Activated T-cell treated with anti-CD3 and anti-CD28 coated beads, Interleukin-2, amount 50 U/mL, for 72 hours (primary cell): Measurements from ENCODE around the gene BBLN. TPM values are rescaled to one million over a fixed set of nuclear protein-coding genes. Genes with fewer than 3 reads are reported as not detected.

Experiments used
- ATAC-seq, 2 donors: fragments of 150-1000 bp; cut with Tn5 transposase; replicated peaks in 1 of 2; 2 replicates each; pipeline ENCODE4 v1.10.0; 2021; ENCODE audit warnings: moderate library complexity in 2 of 2, mild to moderate bottlenecking in 1 of 2
- DNase-seq, 2 donors: peaks; one replicate each; pipeline ENCODE4 v3.0.0; 2021 to 2022; ENCODE audit warnings: mixed read lengths in 1 of 2
- H3K27ac Mint-ChIP-seq: one replicate; pipeline ENCODE4 v1.8.0; 2022; ENCODE audit warnings: mild to moderate bottlenecking, moderate library complexity, mixed read lengths
- H3K27me3 Mint-ChIP-seq: one replicate; pipeline ENCODE4 v1.8.0; 2022; ENCODE audit warnings: low read depth, mixed read lengths
- H3K36me3 Mint-ChIP-seq, 2 donors: one replicate each; pipeline ENCODE4 v1.8.0; 2022; ENCODE audit warnings: mixed read lengths in 2 of 2, mild to moderate bottlenecking in 1 of 2; ENCODE audit not compliant: insufficient read depth in 2 of 2
- H3K4me1 Mint-ChIP-seq: one replicate; pipeline ENCODE4 v1.8.0; 2022; ENCODE audit warnings: low read depth, mixed read lengths
- H3K4me3 Mint-ChIP-seq, 2 donors: one replicate each; pipeline ENCODE4 v1.8.0; 2022; ENCODE audit warnings: mild to moderate bottlenecking in 2 of 2, mixed read lengths in 2 of 2, moderate library complexity in 2 of 2
- H3K9me3 Mint-ChIP-seq, 2 donors: one replicate each; pipeline ENCODE4 v1.8.0; 2022; ENCODE audit warnings: mixed read lengths in 2 of 2
- total RNA-seq, 2 donors: library from RNA; stranded (reverse); gene quantifications; one replicate each; pipeline ENCODE4 v1.2.3, GENCODE V29; 2022

Gene BBLN
- total RNA-seq, 2 donors from 2014 or later: 72.9 to 81.4 TPM

DNA sequence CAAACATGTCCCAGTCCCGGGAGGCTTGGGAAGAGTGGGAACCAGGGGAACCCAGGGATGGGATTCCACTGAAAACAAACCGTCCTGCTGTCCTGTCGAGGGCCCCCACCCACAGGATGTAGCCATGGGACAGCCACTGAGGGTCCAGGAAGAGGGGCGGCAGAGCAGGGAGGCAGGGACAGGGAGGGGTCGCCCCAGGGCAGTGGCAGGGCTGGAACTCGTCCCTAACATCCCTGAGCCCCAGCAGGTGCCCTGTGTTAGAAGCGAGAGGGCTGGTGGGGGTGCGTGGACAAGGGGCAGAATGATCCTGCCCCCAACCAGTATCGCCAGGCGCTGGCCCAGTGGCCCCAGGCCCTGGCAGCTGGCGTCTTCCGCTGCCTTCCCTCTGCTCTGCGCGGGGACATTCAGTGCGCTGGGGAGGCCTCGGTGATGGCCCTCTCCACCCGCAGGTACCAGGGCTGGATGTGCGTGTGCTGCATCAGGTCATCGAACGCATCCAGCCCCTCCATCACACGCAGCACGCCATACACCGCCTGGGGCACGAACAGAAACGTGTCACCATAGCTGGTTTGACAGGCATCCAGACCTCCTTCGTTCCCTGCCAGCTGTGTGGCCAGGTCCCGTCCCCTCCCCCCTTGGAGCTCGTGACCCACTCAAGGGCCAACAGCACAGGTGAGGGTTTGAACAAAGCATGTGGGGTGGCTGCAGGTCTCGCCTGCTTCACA lies 39.2 kb upstream of the BBLN start:
- H3K27me3 Mint-ChIP-seq: no peaks in the 10 kb centered on the region
- no peaks in the 10 kb centered on the region for H3K36me3 Mint-ChIP-seq
- ATAC-seq (no peak), DNase-seq (no peak)
- H3K4me1 Mint-ChIP-seq: peaks cover 14% of the 10 kb centered on the region
- H3K27ac Mint-ChIP-seq: no peak overlapping the region
- no peak overlapping the region for H3K4me3 Mint-ChIP-seq
- no peaks in the 10 kb centered on the region for H3K9me3 Mint-ChIP-seq

DNA sequence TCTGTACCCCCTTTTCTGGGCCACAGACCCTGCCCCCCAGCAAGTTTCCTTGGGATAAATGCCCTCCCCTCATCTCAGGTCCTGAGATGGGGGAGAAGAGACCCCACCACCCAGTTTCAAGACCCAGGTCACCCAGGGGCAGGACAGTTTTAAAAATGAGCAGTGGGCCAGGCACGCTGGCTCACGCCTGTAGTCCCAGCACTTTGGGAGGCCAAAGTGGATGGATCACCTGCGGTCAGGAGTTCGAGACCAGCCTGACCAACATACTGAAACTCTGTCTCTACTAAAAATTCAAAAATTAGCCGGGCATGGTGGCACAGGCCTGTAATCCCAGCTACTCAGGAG lies 38.6 kb upstream of the BBLN start:
- Mint-ChIP-seq H3K27me3 (no peaks in the 10 kb centered on the region), H3K4me3 (no peak overlapping the region)

DNA sequence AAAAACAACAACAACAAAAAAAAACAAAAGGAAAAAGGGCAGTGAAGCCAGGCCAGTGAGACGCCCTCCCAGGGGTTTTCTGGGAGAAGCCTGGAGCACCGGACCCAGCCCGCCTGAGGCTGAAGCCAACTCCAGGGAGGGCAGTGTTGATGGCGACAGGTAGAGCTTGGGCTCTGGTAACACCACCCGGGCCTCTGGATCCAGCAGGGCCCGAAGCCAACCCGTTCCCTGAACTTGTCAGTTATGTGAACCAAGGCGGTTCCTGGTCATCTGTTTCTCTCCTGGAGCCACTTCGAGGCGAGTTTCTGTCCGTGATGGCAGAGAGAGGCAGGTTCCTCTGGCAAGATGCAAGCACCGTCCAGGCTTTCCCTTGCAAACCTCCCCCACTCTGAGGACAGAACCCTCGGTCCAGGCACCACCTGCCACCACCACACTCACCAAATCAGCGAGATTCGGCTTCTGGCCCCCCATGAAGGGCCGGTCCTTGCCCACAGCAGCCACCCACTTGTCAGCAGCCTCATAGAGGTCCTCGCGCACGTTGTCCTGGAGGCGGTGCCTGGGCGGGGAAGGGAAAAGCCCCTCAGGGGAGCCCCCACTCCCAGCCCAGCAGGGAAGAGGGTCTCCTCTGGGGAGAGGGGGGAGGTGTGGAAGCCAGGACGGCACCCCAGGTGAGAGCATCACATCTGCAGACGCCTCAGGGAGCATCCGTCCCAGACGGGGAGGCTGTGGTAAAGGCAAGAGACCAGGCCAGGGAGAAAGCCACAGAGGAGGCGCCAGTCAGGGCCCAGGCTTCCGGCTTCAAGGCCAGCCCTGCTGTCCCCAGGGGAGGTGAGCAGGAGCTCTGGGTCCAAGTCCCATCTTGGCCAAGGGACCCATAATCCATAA lies 37.9 kb upstream of the BBLN start:
- ATAC-seq (no peak), DNase-seq (no peak)
- no peaks in the 10 kb centered on the region for H3K27me3 Mint-ChIP-seq
- peaks cover 24% of the 10 kb centered on the region for H3K4me1 Mint-ChIP-seq
- no peaks in the 10 kb centered on the region for H3K9me3 Mint-ChIP-seq
- H3K36me3 Mint-ChIP-seq: no peaks in the 10 kb centered on the region
- no peak overlapping the region for H3K27ac Mint-ChIP-seq
- H3K4me3 Mint-ChIP-seq: no peak overlapping the region

More for the DNA sequence above, 38.6 kb upstream of the BBLN start:
- DNase-seq (no peak), ATAC-seq (no peak)
- Mint-ChIP-seq H3K9me3 (no peaks in the 10 kb centered on the region), H3K4me1 (peaks cover 18% of the 10 kb centered on the region), H3K27ac (no peak overlapping the region), H3K36me3 (no peaks in the 10 kb centered on the region)

DNA sequence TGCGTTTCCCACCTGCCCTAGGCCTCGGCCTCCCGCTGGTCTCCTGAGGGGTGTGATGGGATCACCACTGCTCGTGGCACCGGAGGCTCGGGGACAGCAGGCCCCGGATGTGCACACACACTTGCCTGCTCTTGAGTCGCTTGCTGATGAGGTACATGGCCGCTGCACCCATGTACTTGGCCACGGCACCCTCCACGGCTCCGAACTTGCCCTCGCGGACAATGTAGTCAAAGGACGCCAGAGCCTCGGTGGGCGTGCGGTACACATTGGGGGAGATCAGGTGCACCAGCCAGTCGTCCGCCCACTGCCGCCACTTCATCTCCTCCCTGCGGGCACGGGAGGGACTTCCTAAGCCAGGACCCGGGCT lies 37.3 kb upstream of the BBLN start:
- ATAC-seq (no peak), DNase-seq (no peak)
- no peaks in the 10 kb centered on the region for H3K36me3 Mint-ChIP-seq
- H3K27ac Mint-ChIP-seq: no peak overlapping the region
- H3K4me1 Mint-ChIP-seq: peaks cover 24% of the 10 kb centered on the region
- no peaks in the 10 kb centered on the region for H3K9me3 Mint-ChIP-seq
- H3K4me3 Mint-ChIP-seq: no peak overlapping the region
- no peaks in the 10 kb centered on the region for H3K27me3 Mint-ChIP-seq

DNA sequence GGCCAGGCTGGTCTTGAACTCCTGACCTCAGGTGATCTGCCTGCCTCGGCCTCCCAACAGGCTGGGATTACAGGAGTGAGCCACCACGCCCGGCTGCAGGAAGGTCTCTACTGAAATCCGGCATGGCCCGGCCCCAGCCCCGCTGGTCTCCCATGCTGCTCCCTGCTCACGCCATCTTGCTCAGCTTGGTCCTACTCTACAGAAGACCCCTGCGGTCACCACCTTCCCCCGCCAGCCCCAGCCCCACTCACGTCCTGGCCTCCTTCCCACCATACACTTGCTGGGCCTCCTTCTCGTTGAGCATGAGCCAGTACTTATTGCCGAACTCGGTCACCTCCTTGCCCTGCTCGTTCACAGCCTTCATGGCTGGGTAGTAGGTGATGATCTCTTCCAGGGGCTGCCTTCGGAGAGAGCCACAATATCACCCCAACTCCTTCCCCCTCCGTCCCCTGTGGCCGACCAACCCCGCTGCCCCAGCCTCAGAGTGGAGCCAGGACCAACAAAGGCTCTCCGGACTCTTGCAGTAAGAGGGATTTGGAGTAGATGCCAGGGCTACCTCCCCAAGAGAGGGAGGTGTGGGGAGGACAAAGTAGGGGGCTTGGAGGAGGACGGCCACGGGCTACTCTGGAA lies 36.5 kb upstream of the BBLN start:
- Mint-ChIP-seq H3K36me3 (no peaks in the 10 kb centered on the region), H3K4me3 (no peak overlapping the region), H3K9me3 (no peaks in the 10 kb centered on the region), H3K4me1 (peaks cover 24% of the 10 kb centered on the region), H3K27me3 (no peaks in the 10 kb centered on the region), H3K27ac (no peak overlapping the region)
- ATAC-seq (no peak), DNase-seq (no peak)

DNA sequence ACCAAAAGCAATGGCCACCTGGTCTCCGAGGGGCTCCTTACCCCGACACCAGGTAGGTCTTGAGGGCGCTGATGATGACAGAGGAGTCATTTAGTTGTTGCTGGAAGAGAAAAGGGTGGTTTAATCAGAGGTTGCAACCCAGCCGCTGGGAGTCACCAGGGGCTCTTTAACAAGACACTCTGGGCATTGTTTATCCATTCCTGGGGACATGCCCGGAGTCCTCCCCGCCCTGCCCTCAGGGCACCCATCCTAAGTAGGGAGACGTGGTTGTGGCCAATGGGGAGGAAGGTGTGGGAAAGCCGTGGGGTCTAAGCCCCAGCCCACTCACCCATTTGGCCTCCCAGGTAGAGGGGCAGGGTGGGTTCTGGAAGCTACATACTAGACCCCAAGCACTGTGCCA lies 35.6 kb upstream of the BBLN start:
- no peak overlapping the region for H3K27ac Mint-ChIP-seq
- H3K36me3 Mint-ChIP-seq: no peaks in the 10 kb centered on the region
- H3K4me1 Mint-ChIP-seq: peaks cover 31% of the 10 kb centered on the region
- DNase-seq (no peak), ATAC-seq (no peak)
- H3K9me3 Mint-ChIP-seq: no peaks in the 10 kb centered on the region
- H3K27me3 Mint-ChIP-seq: no peaks in the 10 kb centered on the region
- H3K4me3 Mint-ChIP-seq: no peak overlapping the region

DNA sequence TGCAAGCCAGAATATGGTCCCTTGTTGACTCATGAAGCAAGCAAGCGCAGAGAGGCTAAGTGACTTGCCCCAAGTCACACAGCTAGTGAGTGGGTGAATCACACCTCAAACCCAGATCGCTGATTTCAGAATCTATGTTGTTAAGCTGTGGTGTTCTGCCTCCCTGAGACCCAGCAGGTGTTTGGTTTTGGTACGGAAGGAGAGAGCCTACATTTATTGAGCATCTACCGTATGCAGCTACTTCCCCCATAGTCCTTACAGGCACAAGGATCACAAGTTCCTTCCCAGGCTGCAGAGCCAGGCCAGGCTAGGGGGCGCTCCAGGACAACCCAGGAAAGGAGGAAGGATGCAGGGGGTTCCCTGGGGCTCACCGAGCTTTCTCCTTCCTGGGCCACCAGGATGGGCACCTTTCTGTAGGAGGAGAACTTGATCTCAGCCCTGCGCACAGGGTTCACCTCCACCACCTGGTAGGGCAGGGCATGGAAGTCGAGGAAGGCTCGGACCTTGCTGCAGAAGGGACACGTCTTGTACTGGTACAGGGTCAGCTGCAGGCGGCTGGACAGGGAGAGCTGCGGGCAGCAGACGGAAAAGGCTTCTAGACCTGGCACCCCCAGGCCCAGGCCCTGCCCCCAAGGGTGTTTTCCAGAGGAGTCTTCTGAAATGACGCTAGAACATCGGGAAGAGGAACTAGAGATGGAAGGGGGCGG lies 35.0 kb upstream of the BBLN start:
- Mint-ChIP-seq H3K36me3 (no peaks in the 10 kb centered on the region), H3K27me3 (no peaks in the 10 kb centered on the region), H3K9me3 (no peaks in the 10 kb centered on the region), H3K4me1 (peaks cover 32% of the 10 kb centered on the region), H3K27ac (peak overlapping the region; percentile 43), H3K4me3 (peak overlapping the region; percentile 28 to 55)
- ATAC-seq (no peak), DNase-seq (peak; percentile 52 to 55)

DNA sequence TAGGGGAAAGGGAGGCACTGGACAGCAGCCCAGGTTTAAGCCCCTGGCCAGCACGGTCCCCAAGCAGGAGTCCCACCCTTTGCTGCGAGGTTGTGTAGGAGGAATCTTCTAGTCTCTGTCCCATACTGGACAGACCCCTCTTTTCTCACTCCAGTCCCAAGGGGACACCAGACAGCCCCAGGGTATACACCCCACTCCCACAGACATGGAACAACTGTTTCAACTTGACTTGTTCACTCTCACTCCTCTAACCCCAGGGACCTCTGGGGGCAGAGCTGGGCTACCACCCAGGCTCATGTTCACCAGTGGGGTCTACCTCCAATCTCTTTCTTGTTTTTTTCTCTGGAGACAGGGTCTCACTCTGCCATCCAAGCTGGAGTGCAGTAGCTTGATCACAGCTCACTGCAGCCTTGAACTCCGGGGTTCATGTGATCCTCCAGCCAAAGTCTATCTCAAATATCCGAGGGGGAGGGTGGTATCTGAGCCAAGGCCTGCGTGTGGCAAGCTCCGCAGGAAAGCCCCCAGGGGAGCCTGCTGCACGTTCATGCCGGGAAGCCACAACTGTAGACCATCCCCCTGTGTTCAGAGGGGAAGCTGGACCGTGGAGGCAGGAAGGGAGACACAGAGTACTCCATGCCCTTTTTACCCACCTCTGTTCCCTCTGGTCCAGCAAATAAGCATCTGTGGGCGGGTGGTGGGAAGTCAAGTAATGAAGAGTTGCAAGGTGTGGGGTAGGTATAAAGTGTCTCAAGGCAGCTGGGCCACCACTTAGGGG lies 34.3 kb upstream of the BBLN start:
- no peaks in the 10 kb centered on the region for H3K27me3 Mint-ChIP-seq
- peak overlapping the region; percentile 80 to 99 for H3K4me3 Mint-ChIP-seq
- H3K9me3 Mint-ChIP-seq: no peaks in the 10 kb centered on the region
- DNase-seq (no peak), ATAC-seq (no peak)
- H3K36me3 Mint-ChIP-seq: no peaks in the 10 kb centered on the region
- no peak overlapping the region for H3K27ac Mint-ChIP-seq
- peaks cover 32% of the 10 kb centered on the region for H3K4me1 Mint-ChIP-seq

DNA sequence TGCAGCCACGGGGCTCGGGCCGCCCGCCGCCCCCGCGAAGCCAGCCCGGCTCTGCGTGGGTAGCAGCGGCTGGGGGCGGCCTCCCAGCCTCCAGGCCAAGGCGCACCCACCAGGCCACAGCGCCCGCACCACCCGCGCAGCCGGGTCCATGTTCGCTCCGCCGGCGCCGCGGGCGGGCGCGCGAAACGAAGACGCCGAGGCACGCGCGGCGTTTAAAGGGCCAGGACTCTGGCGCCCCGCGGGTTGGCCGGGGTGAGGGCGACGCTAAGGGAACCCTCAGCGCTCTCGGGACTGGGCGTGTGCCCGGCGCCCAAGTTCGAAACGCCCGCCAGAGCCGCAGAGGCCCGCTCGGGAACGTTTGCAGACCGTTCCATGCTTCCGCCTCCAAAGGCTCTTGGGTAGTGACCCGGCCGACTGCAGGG lies 32.5 kb upstream of the BBLN start, which contains the start of gene PTGES2:
Gene PTGES2, minus strand, starts transcription at position 162 of the 422 bp plus-strand sequence. Its CDS starts 12 bp downstream, at position 150.
- H3K9me3 Mint-ChIP-seq: no peaks in the 10 kb centered on the region
- H3K27ac Mint-ChIP-seq: peak within 1 kb of the TSS; percentile 82
- H3K4me3 Mint-ChIP-seq: peak within 1 kb of the TSS; percentile 88 to 99
- ATAC-seq (peak; percentile 73 to 78), DNase-seq (peak; percentile 87 to 89)
- no peaks in the 10 kb centered on the region for H3K27me3 Mint-ChIP-seq
- peaks cover 32% of the 10 kb centered on the region for H3K4me1 Mint-ChIP-seq
- no peaks in the 10 kb centered on the region for H3K36me3 Mint-ChIP-seq

DNA sequence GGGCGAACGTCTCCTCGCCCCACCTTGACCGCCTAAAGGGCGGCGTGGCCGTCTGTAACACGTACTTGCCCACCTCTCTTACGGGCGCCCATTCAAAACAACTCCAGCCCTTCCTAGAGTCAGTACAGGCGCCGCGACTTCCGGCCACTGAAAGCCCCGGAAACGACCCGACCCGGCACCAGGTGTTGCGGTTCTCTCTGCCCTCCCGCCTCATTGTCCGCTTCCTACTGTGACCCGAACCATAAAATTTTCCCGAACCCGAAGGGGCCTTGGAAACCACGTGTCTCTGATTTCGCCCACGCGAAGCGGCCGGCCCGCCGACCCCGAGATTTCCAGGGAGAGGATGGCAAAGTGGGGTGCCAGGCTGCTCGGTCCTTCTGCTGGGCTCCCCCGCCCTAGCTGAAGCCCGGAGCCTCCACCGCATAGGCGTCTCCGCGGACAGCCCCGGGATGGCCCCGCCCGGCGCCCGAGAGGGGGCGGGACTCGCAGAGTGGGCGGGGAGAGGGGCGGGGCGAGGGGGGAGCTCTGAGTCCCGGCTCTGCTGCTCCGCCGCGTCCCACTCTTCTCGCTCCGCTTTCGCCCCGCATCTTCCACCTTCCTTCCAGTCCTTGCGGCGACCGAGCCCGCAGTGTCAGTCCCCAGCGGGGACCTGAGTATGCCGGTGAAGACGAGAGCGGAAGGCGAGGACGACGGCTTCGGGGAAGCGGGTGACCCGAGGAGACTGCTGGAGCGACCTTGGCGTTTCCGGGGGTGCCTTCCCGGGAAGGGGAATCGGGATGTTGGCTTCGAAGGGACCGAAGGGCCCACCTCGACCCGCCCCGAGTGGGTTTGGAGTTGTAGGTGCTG lies 31.9 kb upstream of the BBLN start:
- Mint-ChIP-seq H3K4me3 (peak overlapping the region; percentile 88 to 99), H3K9me3 (no peaks in the 10 kb centered on the region), H3K27ac (peak overlapping the region; percentile 82), H3K36me3 (no peaks in the 10 kb centered on the region), H3K27me3 (peaks cover 4% of the 10 kb centered on the region), H3K4me1 (peaks cover 32% of the 10 kb centered on the region)
- DNase-seq (peak; percentile 85 to 89), ATAC-seq (peak; percentile 82 to 84)

DNA sequence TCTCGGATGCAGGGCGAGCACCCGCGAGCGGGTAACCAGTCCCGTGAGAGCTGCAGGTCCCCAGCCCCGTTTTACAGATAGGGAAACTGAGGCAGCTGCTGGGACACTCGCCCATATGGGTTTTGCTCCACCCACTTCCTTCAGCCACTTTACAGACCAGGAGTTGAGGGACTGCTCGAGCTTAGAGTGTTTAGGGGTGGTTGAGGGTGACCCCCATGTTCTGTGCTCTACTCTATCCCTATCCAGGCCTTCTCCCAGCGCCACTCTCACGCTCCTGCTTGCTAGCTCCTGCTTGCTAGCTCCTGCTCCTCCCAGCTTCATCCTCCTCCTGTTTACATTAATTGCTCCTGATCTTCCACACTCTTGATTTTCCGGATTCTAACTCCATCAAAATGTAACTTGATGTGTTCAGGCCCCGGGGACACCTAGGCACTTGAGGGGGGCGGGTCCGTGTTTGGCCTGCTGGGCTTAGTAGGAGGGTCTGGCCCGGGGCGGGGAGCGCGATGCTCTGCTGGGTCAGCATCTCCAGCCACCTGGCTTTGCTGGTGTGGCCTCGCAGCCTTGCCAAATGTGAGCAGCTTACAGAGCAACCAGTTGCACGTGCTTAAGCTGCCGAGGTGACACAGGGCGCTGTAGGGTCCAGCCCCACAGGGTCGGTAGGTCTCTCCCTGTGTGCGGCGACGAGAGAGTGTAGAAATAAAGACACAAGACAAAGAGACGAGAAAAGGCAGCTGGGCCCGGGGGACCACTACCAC lies 31.1 kb upstream of the BBLN start:
- peak overlapping the region; percentile 88 to 99 for H3K4me3 Mint-ChIP-seq
- peak overlapping the region; percentile 9 for H3K27ac Mint-ChIP-seq
- H3K9me3 Mint-ChIP-seq: no peaks in the 10 kb centered on the region
- no peak for DNase-seq
- H3K36me3 Mint-ChIP-seq: no peaks in the 10 kb centered on the region
- peaks cover 5% of the 10 kb centered on the region for H3K27me3 Mint-ChIP-seq
- H3K4me1 Mint-ChIP-seq: peaks cover 32% of the 10 kb centered on the region
- no peak for ATAC-seq
